ENCODE measurements around the gene PARD6G. TPM values are rescaled to one million over a fixed set of nuclear protein-coding genes. Genes with fewer than 3 reads are reported as not detected.
A peak's percentile ranks its signal among the peaks of the same experiment; 100 is the strongest.

Gene PARD6G
- total and polyA plus RNA-seq, 10 of the 15 experiments (the other 5 are each of a cell fraction or from before 2014, with no cell fraction given) = 0.20 to 2.0 (median 0.60) TPM

DNA sequence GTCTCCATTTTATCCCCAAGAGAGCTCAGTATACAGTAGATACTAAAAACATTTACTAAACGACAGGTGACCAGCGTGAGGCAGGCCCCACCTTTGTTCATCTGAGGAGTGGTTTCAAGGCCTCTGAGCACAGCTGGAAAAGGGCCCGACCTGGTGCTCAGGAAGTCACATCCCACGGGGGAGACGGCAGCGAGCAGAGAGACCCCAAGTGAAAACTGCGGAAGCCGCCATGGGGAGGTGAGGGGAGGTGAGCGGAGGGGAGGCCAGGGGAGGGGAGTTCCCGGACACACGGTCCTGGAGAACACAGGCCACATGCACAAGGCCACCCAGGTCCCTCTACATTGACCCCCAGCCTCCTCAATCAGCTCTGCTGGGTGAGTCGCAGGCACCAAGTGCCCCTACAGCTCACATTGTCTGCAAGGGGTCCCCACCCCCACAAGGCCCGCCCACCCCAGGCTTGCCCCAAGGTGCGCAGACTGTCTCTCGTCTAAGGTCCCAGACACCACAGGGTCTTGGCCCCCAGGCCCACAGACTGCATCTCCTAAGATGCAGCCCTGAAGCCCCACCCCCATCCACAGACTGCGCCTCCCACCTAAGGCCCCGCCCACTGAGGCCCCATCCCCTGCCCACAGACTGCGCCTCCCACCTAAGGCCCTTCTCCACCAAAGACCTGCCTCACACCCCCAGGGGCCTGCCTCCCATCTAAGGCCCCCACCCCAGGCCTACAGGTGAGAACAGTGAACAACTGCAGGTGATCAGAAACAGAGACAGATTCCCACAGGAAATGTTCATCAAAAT is 19.1 kb downstream of the PARD6G start:
- 32% methylated on average over 12 of the region's 18 CpGs for WGBS (ENCODE audit: insufficient coverage, insufficient replicate concordance, low lambda C conversion rate, missing lambda C conversion rate)
- POLR2A ChIA-PET = interaction anchor here (0.7 to 1.4 kb wide), 2 partner anchors 13 to 26 kb away, joined by 3 to 5 read pairs; no protein-coding TSS in a partner anchor

More for the DNA sequence above, 19.1 kb downstream of the PARD6G start:
- CTCF ChIA-PET = interaction anchor here (2.7 kb wide), 1 partner anchor 15 kb away, joined by 7 read pairs; no protein-coding TSS in a partner anchor
- Histone ChIP-seq H3K4me3 (no peak overlapping the region), H4K20me1 (ENCODE audit: control insufficient read depth, insufficient read depth) (no peaks in the 10 kb centered on the region), H3K9me3 (replicated peaks; ENCODE audit: control insufficient read depth, insufficient read depth, low read length) (no peaks in the 10 kb centered on the region; the same call in 2 of the 3 replicates), H2AFZ (ENCODE audit: control insufficient read depth, low read depth, low read length) (no peak overlapping the region), H3K36me3 (ENCODE audit: control insufficient read depth in 2 of 2, insufficient read depth in 2 of 2, low read length in 1 of 2) (no peaks in the 10 kb centered on the region), H3K4me1 (ENCODE audit: control insufficient read depth, insufficient read depth, low read length) (no peaks in the 10 kb centered on the region), H3K79me2 (ENCODE audit: control insufficient read depth, insufficient read depth, low read length) (no peaks in the 10 kb centered on the region), H3K4me2 (ENCODE audit: control insufficient read depth, insufficient read depth) (no peak overlapping the region), H3K9ac (ENCODE audit: control insufficient read depth, insufficient read depth, low read length) (no peak overlapping the region), H3K27me3 (replicated peaks in 1 of 2; ENCODE audit: control insufficient read depth in 2 of 2, insufficient read depth in 2 of 2, low read length in 1 of 2) (peaks cover 0 to 6% of the 10 kb centered on the region in 2 experiments; a peak in 1 of 4 replicates), H3K27ac (ENCODE audit: control insufficient read depth, insufficient read depth) (no peak overlapping the region)
- ATAC-seq (no peak), FAIRE-seq (no peak), DNase-seq (ENCODE audit: low read depth, low spot score) (no peak)
- RAD21 ChIA-PET (ENCODE audit: unreplicated experiment) = interaction anchor here (1.6 kb wide), 1 partner anchor 15 kb away, joined by 3 read pairs; no protein-coding TSS in a partner anchor
- TF ChIP-seq BACH1 (IDR thresholded peaks at IDR 0.05; ENCODE audit: borderline replicate concordance) = no peak
- 0 out of 2 replicates have a peak, but pooled peaks have one; percentile 4 for TF ChIP-seq NR2F1 (conservative IDR thresholded peaks at IDR 0.05)
- TF ChIP-seq ATF2 (IDR thresholded peaks at IDR 0.05; ENCODE audit: low read length) = no peak
- TF ChIP-seq, protein P1, sequence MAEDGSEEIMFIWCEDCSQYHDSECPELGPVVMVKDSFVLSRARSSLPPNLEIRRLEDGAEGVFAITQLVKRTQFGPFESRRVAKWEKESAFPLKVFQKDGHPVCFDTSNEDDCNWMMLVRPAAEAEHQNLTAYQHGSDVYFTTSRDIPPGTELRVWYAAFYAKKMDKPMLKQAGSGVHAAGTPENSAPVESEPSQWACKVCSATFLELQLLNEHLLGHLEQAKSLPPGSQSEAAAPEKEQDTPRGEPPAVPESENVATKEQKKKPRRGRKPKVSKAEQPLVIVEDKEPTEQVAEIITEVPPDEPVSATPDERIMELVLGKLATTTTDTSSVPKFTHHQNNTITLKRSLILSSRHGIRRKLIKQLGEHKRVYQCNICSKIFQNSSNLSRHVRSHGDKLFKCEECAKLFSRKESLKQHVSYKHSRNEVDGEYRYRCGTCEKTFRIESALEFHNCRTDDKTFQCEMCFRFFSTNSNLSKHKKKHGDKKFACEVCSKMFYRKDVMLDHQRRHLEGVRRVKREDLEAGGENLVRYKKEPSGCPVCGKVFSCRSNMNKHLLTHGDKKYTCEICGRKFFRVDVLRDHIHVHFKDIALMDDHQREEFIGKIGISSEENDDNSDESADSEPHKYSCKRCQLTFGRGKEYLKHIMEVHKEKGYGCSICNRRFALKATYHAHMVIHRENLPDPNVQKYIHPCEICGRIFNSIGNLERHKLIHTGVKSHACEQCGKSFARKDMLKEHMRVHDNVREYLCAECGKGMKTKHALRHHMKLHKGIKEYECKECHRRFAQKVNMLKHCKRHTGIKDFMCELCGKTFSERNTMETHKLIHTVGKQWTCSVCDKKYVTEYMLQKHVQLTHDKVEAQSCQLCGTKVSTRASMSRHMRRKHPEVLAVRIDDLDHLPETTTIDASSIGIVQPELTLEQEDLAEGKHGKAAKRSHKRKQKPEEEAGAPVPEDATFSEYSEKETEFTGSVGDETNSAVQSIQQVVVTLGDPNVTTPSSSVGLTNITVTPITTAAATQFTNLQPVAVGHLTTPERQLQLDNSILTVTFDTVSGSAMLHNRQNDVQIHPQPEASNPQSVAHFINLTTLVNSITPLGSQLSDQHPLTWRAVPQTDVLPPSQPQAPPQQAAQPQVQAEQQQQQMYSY (CRISPR knock-in tag; IDR thresholded peaks at IDR 0.05) = no peak
- TF ChIP-seq REST (IDR thresholded peaks at IDR 0.05; ENCODE audit: low read depth, low read length) = no peak
- TF ChIP-seq, protein P2, sequence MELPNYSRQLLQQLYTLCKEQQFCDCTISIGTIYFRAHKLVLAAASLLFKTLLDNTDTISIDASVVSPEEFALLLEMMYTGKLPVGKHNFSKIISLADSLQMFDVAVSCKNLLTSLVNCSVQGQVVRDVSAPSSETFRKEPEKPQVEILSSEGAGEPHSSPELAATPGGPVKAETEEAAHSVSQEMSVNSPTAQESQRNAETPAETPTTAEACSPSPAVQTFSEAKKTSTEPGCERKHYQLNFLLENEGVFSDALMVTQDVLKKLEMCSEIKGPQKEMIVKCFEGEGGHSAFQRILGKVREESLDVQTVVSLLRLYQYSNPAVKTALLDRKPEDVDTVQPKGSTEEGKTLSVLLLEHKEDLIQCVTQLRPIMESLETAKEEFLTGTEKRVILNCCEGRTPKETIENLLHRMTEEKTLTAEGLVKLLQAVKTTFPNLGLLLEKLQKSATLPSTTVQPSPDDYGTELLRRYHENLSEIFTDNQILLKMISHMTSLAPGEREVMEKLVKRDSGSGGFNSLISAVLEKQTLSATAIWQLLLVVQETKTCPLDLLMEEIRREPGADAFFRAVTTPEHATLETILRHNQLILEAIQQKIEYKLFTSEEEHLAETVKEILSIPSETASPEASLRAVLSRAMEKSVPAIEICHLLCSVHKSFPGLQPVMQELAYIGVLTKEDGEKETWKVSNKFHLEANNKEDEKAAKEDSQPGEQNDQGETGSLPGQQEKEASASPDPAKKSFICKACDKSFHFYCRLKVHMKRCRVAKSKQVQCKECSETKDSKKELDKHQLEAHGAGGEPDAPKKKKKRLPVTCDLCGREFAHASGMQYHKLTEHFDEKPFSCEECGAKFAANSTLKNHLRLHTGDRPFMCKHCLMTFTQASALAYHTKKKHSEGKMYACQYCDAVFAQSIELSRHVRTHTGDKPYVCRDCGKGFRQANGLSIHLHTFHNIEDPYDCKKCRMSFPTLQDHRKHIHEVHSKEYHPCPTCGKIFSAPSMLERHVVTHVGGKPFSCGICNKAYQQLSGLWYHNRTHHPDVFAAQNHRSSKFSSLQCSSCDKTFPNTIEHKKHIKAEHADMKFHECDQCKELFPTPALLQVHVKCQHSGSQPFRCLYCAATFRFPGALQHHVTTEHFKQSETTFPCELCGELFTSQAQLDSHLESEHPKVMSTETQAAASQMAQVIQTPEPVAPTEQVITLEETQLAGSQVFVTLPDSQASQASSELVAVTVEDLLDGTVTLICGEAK (IDR thresholded peaks at IDR 0.05; ENCODE audit: borderline replicate concordance) = no peak
- SMC1A ChIA-PET (ENCODE audit: uncharacterized antibody, unreplicated experiment) = interaction anchor here (0.6 to 0.7 kb wide), 2 partner anchors 11 to 25 kb away, joined by 3 to 4 read pairs; no protein-coding TSS in a partner anchor
- intact Hi-C loops (cut with micrococcal nuclease; ENCODE audit: unreplicated experiment) (no loop called here), in situ Hi-C loops (cut with MboI) (no loop called here)
- BruUV-seq (replicated peaks) = no TSS peak

All from GM12878 (cell line).